Pericardium fibroblast (primary cell): ENCODE measurements around the gene DENND4C. TPM values are rescaled to one million over a fixed set of nuclear protein-coding genes. Genes with fewer than 3 reads are reported as not detected.

ENCODE experiments used
- total RNA-seq: library from RNA; depleted of rRNA; stranded (reverse); fragments of >200 nt; gene quantifications from 2 replicates; pipeline ENCODE4 v1.2.3, GENCODE V29; 2015

The DENND4C gene
- 23.7 and 24.0 TPM in 2 replicates for total RNA-seq

GRCh38 chr9:19230355-19231125, at the start of gene DENND4C:
Gene DENND4C, plus strand, starts transcription at chr9:19230693. Its CDS starts 45,482 bp downstream, at chr9:19276175.

GRCh38 chr9:19408693-19409400, 178.4 kb downstream of the DENND4C start, which contains the start of gene ACER2:
Gene ACER2, plus strand, starts transcription at chr9:19409009. Its CDS starts 76 bp downstream, at chr9:19409085.

Other genes starting within 250 kb of the DENND4C start
- gene SAXO1, start 197.5 kb upstream of the DENND4C start, total RNA-seq: not detected in 2 replicates
- gene RRAGA, start 181.3 kb upstream of the DENND4C start, total RNA-seq: 61.8 and 64.9 TPM in 2 replicates
- 5.7 and 7.7 TPM in 2 replicates for gene HAUS6, start 127.8 kb upstream of the DENND4C start, total RNA-seq
- gene PLIN2, start 103.2 kb upstream of the DENND4C start, total RNA-seq: 267 and 292 TPM in 2 replicates
- gene RPS6, start 149.5 kb downstream of the DENND4C start, total RNA-seq: 1,686 and 2,385 TPM in 2 replicates
- 0.26 and 2.7 TPM in 2 replicates for gene ACER2, start 178.3 kb downstream of the DENND4C start, total RNA-seq